ENCODE measurements around the gene TAS2R30.
"Not testable (repeated sequence)": the region's sequence is repeated elsewhere in the genome, so short reads cannot be mapped to it uniquely, and the experiment has no call there.

The TAS2R30 gene

DNA sequence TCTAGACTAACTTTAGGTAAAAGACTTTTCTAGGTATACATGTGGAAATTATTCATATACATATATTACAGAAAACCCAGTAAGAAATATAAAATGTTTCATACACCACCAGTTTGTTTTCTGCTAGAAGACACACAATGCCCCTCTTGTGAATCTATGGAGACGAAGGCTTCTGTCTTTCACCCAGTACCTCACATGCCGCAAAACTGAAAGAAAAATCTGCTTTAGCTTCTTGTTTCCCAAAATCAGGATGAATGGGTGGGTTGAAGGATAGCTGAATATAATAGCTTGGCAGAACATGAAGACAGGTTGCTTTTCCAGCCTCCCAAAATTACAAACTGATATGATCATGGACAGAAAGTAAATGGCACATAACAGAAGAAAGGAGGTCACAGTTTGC is 1.3 kb downstream of the TAS2R30 start:
- Histone ChIP-seq H3K4me1 (ENCODE audit: control insufficient read depth in 1 of 2, insufficient read depth in 2 of 2, low read length in 2 of 2) (no peaks in the 10 kb centered on the region), H3K9me3 (ENCODE audit: control insufficient read depth in 1 of 2, low read length in 2 of 2) (no peaks in the 10 kb centered on the region), H3K27me3 (ENCODE audit: control insufficient read depth in 1 of 2, insufficient read depth in 2 of 2, low read length in 2 of 2) (no peaks in the 10 kb centered on the region), H3K9ac (ENCODE audit: low read depth in 1 of 2, low read length in 2 of 2) (no peak overlapping the region), H3K4me3 (ENCODE audit: low read depth in 1 of 2, low read length in 2 of 2) (no peak overlapping the region), H3K27ac (ENCODE audit: low read depth, low read length) (no peak overlapping the region), H3K36me3 (ENCODE audit: control insufficient read depth in 1 of 2, insufficient read depth in 2 of 2, low read length in 2 of 2) (peaks cover 0 to 2% of the 10 kb centered on the region in 2 donors)

DNA sequence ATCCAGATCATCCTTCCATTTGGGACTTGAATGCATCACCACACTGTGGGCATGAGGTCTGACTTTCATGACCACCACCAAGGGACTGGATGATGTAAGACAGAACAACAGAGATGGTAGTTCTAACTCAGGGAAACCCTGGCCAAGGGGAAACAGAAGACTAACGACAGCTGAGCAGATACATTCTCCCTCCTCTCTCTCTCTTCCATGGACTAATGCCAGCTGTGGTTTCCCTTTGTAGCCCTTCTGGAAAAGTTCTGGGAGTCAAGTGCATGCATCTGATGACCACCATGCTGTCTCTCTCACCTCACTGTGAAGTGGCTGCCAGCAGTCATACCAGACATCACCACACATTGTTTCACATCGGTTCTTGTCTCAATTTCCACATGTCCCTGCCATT is 3.4 kb downstream of the TAS2R30 start:
- H3K4me1 ChIP-seq (ENCODE audit: control insufficient read depth in 1 of 2, insufficient read depth in 2 of 2, low read length in 2 of 2), result no peaks in the 10 kb centered on the region
- H3K27ac ChIP-seq (ENCODE audit: low read depth, low read length), result no peak overlapping the region
- no peaks in the 10 kb centered on the region for H3K27me3 ChIP-seq (ENCODE audit: control insufficient read depth in 1 of 2, insufficient read depth in 2 of 2, low read length in 2 of 2)
- peaks cover 0 to 2% of the 10 kb centered on the region in 2 donors for H3K36me3 ChIP-seq (ENCODE audit: control insufficient read depth in 1 of 2, insufficient read depth in 2 of 2, low read length in 2 of 2)
- H3K9me3 ChIP-seq (ENCODE audit: control insufficient read depth in 1 of 2, low read length in 2 of 2), result no peaks in the 10 kb centered on the region
- H3K4me3 ChIP-seq (ENCODE audit: low read depth in 1 of 2, low read length in 2 of 2), result no peak overlapping the region
- H3K9ac ChIP-seq (ENCODE audit: low read depth in 1 of 2, low read length in 2 of 2), result no peak overlapping the region

DNA sequence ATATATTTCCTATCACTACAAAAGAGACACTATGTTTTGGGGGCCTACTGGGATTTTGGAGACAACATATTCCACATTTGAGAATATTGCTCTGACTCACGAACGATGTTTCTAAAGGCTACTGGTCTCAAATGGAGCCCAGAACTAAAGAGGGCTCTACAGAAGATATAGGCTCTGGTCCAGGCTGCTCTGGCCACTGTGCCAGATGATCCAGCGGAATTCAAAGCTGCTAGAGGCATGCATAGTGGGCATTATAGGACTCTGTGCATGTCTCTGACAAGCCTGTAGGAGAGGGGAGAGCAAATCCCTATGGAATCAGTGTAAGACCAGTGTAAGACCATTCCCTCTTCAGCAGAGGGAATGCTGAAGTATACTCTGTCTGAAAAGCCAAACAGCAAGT is 4.1 kb downstream of the TAS2R30 start:
- no peak overlapping the region for H3K27ac ChIP-seq (ENCODE audit: low read depth, low read length)
- no peak overlapping the region for H3K9ac ChIP-seq (ENCODE audit: low read depth in 1 of 2, low read length in 2 of 2)
- H3K27me3 ChIP-seq (ENCODE audit: control insufficient read depth in 1 of 2, insufficient read depth in 2 of 2, low read length in 2 of 2), result no peaks in the 10 kb centered on the region
- H3K4me1 ChIP-seq (ENCODE audit: control insufficient read depth in 1 of 2, insufficient read depth in 2 of 2, low read length in 2 of 2), result no peaks in the 10 kb centered on the region
- H3K36me3 ChIP-seq (ENCODE audit: control insufficient read depth in 1 of 2, insufficient read depth in 2 of 2, low read length in 2 of 2), result peaks cover 0 to 2% of the 10 kb centered on the region in 2 donors
- no peak overlapping the region for H3K4me3 ChIP-seq (ENCODE audit: low read depth in 1 of 2, low read length in 2 of 2)
- no peaks in the 10 kb centered on the region for H3K9me3 ChIP-seq (ENCODE audit: control insufficient read depth in 1 of 2, low read length in 2 of 2)

DNA sequence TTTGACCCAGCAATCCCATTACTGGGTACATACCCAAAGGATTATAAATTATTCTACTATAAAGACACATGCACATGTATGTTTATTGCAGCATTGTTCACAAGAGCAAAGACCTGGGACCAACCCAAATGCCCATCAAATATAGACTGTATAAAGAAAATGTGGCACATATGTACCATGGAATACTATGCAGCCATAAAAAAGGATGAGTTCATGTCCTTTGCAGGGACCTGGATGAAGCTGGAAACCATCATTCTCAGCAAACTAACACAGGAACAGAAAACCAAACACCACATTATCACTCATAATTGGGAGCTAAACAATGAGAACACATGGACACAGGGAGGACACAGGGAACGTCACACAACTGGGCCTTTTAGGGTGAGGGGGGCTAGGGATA is 20.3 kb downstream of the TAS2R30 start:
- not testable (repeated sequence) for H3K36me3 ChIP-seq (ENCODE audit: control insufficient read depth in 1 of 2, insufficient read depth in 2 of 2, low read length in 2 of 2); H3K27ac ChIP-seq (ENCODE audit: low read depth, low read length); H3K27me3 ChIP-seq (ENCODE audit: control insufficient read depth in 1 of 2, insufficient read depth in 2 of 2, low read length in 2 of 2); H3K4me3 ChIP-seq (ENCODE audit: low read depth in 1 of 2, low read length in 2 of 2); H3K9me3 ChIP-seq (ENCODE audit: control insufficient read depth in 1 of 2, low read length in 2 of 2); H3K4me1 ChIP-seq (ENCODE audit: control insufficient read depth in 1 of 2, insufficient read depth in 2 of 2, low read length in 2 of 2); H3K9ac ChIP-seq (ENCODE audit: low read depth in 1 of 2, low read length in 2 of 2)

GRCh38 chr12:11111213-11111612 is 23.2 kb downstream of the TAS2R30 start:
- H3K4me1 ChIP-seq (ENCODE audit: control insufficient read depth in 1 of 2, insufficient read depth in 2 of 2, low read length in 2 of 2); H3K27ac ChIP-seq (ENCODE audit: low read depth, low read length); H3K4me3 ChIP-seq (ENCODE audit: low read depth in 1 of 2, low read length in 2 of 2); H3K9me3 ChIP-seq (ENCODE audit: control insufficient read depth in 1 of 2, low read length in 2 of 2); H3K36me3 ChIP-seq (ENCODE audit: control insufficient read depth in 1 of 2, insufficient read depth in 2 of 2, low read length in 2 of 2); H3K9ac ChIP-seq (ENCODE audit: low read depth in 1 of 2, low read length in 2 of 2); H3K27me3 ChIP-seq (ENCODE audit: control insufficient read depth in 1 of 2, insufficient read depth in 2 of 2, low read length in 2 of 2): not testable (repeated sequence)

- Histone ChIP-seq H3K27ac (ENCODE audit: low read depth, low read length) (no peak overlapping the region), H3K4me3 (ENCODE audit: low read depth in 1 of 2, low read length in 2 of 2) (no peak overlapping the region), H3K27me3 (ENCODE audit: control insufficient read depth in 1 of 2, insufficient read depth in 2 of 2, low read length in 2 of 2) (no peaks in the 10 kb centered on the region), H3K9me3 (ENCODE audit: control insufficient read depth in 1 of 2, low read length in 2 of 2) (peaks cover 0 to 7% of the 10 kb centered on the region in 2 donors), H3K4me1 (ENCODE audit: control insufficient read depth in 1 of 2, insufficient read depth in 2 of 2, low read length in 2 of 2) (no peaks in the 10 kb centered on the region), H3K36me3 (ENCODE audit: control insufficient read depth in 1 of 2, insufficient read depth in 2 of 2, low read length in 2 of 2) (no peaks in the 10 kb centered on the region), H3K9ac (ENCODE audit: low read depth in 1 of 2, low read length in 2 of 2) (no peak overlapping the region)
Measured at GRCh38 chr12:11108862-11109261, 25.6 kb downstream of the TAS2R30 start.

GRCh38 chr12:11107719-11108118 is 26.7 kb downstream of the TAS2R30 start:
- H3K9ac ChIP-seq (ENCODE audit: low read depth in 1 of 2, low read length in 2 of 2), result no peak overlapping the region
- H3K36me3 ChIP-seq (ENCODE audit: control insufficient read depth in 1 of 2, insufficient read depth in 2 of 2, low read length in 2 of 2), result no peaks in the 10 kb centered on the region
- H3K27me3 ChIP-seq (ENCODE audit: control insufficient read depth in 1 of 2, insufficient read depth in 2 of 2, low read length in 2 of 2), result no peaks in the 10 kb centered on the region
- no peak overlapping the region for H3K4me3 ChIP-seq (ENCODE audit: low read depth in 1 of 2, low read length in 2 of 2)
- H3K9me3 ChIP-seq (ENCODE audit: control insufficient read depth in 1 of 2, low read length in 2 of 2), result peaks cover 0 to 6% of the 10 kb centered on the region in 2 donors
- H3K4me1 ChIP-seq (ENCODE audit: control insufficient read depth in 1 of 2, insufficient read depth in 2 of 2, low read length in 2 of 2), result no peaks in the 10 kb centered on the region
- no peak overlapping the region for H3K27ac ChIP-seq (ENCODE audit: low read depth, low read length)

DNA sequence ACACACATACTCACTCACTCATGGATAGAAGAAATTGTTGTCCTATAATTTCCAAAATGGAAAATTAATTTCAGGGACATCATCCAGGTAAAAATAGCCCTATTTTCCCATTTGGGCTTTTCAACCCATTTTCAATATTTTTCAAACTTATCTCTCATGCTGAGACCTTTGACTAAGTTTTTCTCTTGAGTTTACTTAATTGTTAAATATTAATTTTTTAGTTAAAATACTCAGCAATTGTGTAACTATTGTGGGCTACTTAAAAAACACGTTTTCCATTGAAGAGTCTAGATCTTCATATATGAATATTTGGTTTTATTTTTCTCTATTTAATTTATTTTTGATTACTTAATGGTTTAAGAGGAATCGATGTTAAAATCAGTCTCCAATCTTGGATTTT is 28.2 kb downstream of the TAS2R30 start:
- Histone ChIP-seq H3K4me1 (ENCODE audit: control insufficient read depth in 1 of 2, insufficient read depth in 2 of 2, low read length in 2 of 2) (no peaks in the 10 kb centered on the region), H3K9me3 (ENCODE audit: control insufficient read depth in 1 of 2, low read length in 2 of 2) (no peaks in the 10 kb centered on the region), H3K4me3 (ENCODE audit: low read depth in 1 of 2, low read length in 2 of 2) (no peak overlapping the region), H3K27ac (ENCODE audit: low read depth, low read length) (no peak overlapping the region), H3K9ac (ENCODE audit: low read depth in 1 of 2, low read length in 2 of 2) (no peak overlapping the region), H3K36me3 (ENCODE audit: control insufficient read depth in 1 of 2, insufficient read depth in 2 of 2, low read length in 2 of 2) (no peaks in the 10 kb centered on the region), H3K27me3 (ENCODE audit: control insufficient read depth in 1 of 2, insufficient read depth in 2 of 2, low read length in 2 of 2) (no peaks in the 10 kb centered on the region)

DNA sequence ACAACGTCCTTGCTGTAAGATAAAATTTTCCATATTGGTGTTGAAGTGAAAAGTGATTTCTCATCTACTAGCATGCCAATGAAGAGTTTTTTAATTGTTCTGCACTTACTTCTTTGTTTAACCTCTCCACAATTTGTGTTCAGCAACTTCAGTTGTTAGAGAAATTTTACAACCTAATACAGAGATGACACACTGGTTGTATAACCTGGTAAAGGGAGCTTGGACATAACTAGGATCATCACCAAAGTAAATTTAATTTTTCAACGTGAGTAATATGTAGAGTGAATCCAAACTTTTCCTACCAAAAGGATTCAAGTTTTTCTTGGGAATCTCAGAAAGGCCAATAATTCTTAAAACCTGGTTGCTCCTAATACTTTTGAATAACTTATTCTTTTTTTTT is 28.9 kb downstream of the TAS2R30 start:
- no peaks in the 10 kb centered on the region for H3K9me3 ChIP-seq (ENCODE audit: control insufficient read depth in 1 of 2, low read length in 2 of 2)
- no peak overlapping the region for H3K9ac ChIP-seq (ENCODE audit: low read depth in 1 of 2, low read length in 2 of 2)
- H3K4me1 ChIP-seq (ENCODE audit: control insufficient read depth in 1 of 2, insufficient read depth in 2 of 2, low read length in 2 of 2), result no peaks in the 10 kb centered on the region
- no peak overlapping the region for H3K27ac ChIP-seq (ENCODE audit: low read depth, low read length)
- no peaks in the 10 kb centered on the region for H3K27me3 ChIP-seq (ENCODE audit: control insufficient read depth in 1 of 2, insufficient read depth in 2 of 2, low read length in 2 of 2)
- no peaks in the 10 kb centered on the region for H3K36me3 ChIP-seq (ENCODE audit: control insufficient read depth in 1 of 2, insufficient read depth in 2 of 2, low read length in 2 of 2)
- no peak overlapping the region for H3K4me3 ChIP-seq (ENCODE audit: low read depth in 1 of 2, low read length in 2 of 2)

- H3K36me3 ChIP-seq (ENCODE audit: control insufficient read depth in 1 of 2, insufficient read depth in 2 of 2, low read length in 2 of 2); H3K4me1 ChIP-seq (ENCODE audit: control insufficient read depth in 1 of 2, insufficient read depth in 2 of 2, low read length in 2 of 2): not testable (repeated sequence)
Measured at GRCh38 chr12:11094910-11095309, 39.5 kb downstream of the TAS2R30 start.

DNA sequence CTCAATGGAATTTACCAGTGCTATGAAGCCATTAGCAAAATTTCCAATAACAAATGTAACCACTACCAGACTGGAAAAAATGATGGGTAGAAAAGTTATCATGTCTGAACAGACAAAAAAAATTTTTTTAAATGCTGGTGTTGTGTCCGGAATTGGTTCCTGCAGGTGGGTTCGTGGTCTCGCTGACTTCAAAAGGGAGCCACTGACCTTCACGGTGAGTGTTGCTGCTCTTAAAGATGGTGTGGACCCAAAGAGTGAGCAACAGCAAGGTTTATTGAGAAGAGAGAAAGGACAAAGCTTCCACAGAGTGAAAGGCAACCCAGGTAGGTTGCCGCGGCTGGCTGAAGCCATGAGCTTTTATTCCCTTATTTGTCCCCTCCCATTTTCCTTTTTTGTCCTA is 42.3 kb downstream of the TAS2R30 start, which contains the start of gene TAS2R43:
TAS2R43 (minus strand) TSS at position 186 of the 400 bp plus-strand sequence; CDS start at position 102, 84 bp downstream.
- Histone ChIP-seq H3K9me3 (ENCODE audit: control insufficient read depth in 1 of 2, low read length in 2 of 2) (no peaks in the 10 kb centered on the region), H3K4me3 (ENCODE audit: low read depth in 1 of 2, low read length in 2 of 2) (no peak within 1 kb of the TSS), H3K9ac (ENCODE audit: low read depth in 1 of 2, low read length in 2 of 2) (no peak within 1 kb of the TSS), H3K27ac (ENCODE audit: low read depth, low read length) (no peak within 1 kb of the TSS), H3K4me1 (ENCODE audit: control insufficient read depth in 1 of 2, insufficient read depth in 2 of 2, low read length in 2 of 2) (no peaks in the 10 kb centered on the region), H3K27me3 (ENCODE audit: control insufficient read depth in 1 of 2, insufficient read depth in 2 of 2, low read length in 2 of 2) (no peaks in the 10 kb centered on the region), H3K36me3 (ENCODE audit: control insufficient read depth in 1 of 2, insufficient read depth in 2 of 2, low read length in 2 of 2) (no peaks in the 10 kb centered on the region)

More at GRCh38 chr12:11094910-11095309, 39.5 kb downstream of the TAS2R30 start:
- not testable (repeated sequence) for H3K4me3 ChIP-seq (ENCODE audit: low read depth in 1 of 2, low read length in 2 of 2); H3K27ac ChIP-seq (ENCODE audit: low read depth, low read length); H3K9me3 ChIP-seq (ENCODE audit: control insufficient read depth in 1 of 2, low read length in 2 of 2); H3K27me3 ChIP-seq (ENCODE audit: control insufficient read depth in 1 of 2, insufficient read depth in 2 of 2, low read length in 2 of 2); H3K9ac ChIP-seq (ENCODE audit: low read depth in 1 of 2, low read length in 2 of 2)
